PC-9 (cell line): ENCODE data around the gene CCDC167. TPM values are rescaled to one million over a fixed set of nuclear protein-coding genes. Genes with fewer than 3 reads are reported as not detected.

Source experiments
- BruUV-seq: library from RNA; stranded (reverse); fragments of 400-500 nt; replicated peaks from 2 replicates; lab custom pipeline; 2021; lab: Mats Ljungman, UMichigan
- CTCF ChIA-PET: fragments of 300-600 bp; sonication (Branson Sonifier 250); formaldehyde crosslinking; loops from one replicate; lab custom pipeline; 2022; ENCODE audit warnings: antibody characterized with exemption; lab: Charles Lee
- POLR2A ChIA-PET: fragments of 300-600 bp; sonication (Branson Sonifier 250); formaldehyde crosslinking; loops from one replicate; lab custom pipeline; 2022; ENCODE audit warnings: antibody characterized with exemption; ENCODE audit not compliant: unreplicated experiment; lab: Charles Lee
- DNase-seq, 2 experiments: peaks; one replicate each; pipeline versions ENCODE4 v3.0.0 to v3.0.0-alpha.2; 2015 to 2022; ENCODE audit warnings: mixed read lengths in 1 of 2
- H2AFZ ChIP-seq: fragments of 200-600 bp; sonication (generic); 2 replicates; pipeline ENCODE4 v1.8.1; 2017; ENCODE audit warnings: antibody characterized with exemption
- H3F3A ChIP-seq: fragments of 200-600 bp; sonication (generic); 2 replicates; pipeline ENCODE4 v1.8.1; 2017; ENCODE audit warnings: antibody characterized with exemption, mild to moderate bottlenecking, low read depth; ENCODE audit not compliant: insufficient read depth
- H3K27ac ChIP-seq: fragments of 200-600 bp; sonication (generic); 2 replicates; pipeline ENCODE4 v1.6.1; 2016; ENCODE audit warnings: mixed run types
- H3K27me3 ChIP-seq: fragments of 200-600 bp; sonication (generic); 2 replicates; pipeline ENCODE4 v1.6.1; 2016; ENCODE audit warnings: low read depth, mixed run types; ENCODE audit not compliant: insufficient read depth
- H3K36me3 ChIP-seq: fragments of 200-600 bp; sonication (generic); 2 replicates; pipeline ENCODE4 v1.6.1; 2016; ENCODE audit warnings: low read depth, mixed run types
- H3K4me1 ChIP-seq: fragments of 200-600 bp; sonication (generic); replicated peaks from 2 replicates; pipeline ENCODE4 v1.6.1; 2016; ENCODE audit warnings: mixed run types; ENCODE audit not compliant: insufficient read depth
- H3K4me2 ChIP-seq: fragments of 200-600 bp; sonication (generic); 2 replicates; pipeline ENCODE4 v1.6.1; 2017; ENCODE audit warnings: mixed run types
- H3K4me3 ChIP-seq: fragments of 200-600 bp; sonication (generic); 2 replicates; pipeline ENCODE4 v1.6.1; 2016; ENCODE audit warnings: mixed run types
- H3K79me2 ChIP-seq: fragments of 200-600 bp; sonication (generic); 2 replicates; pipeline ENCODE4 v1.6.1; 2017; ENCODE audit warnings: low read depth, mixed run types
- H3K9me2 ChIP-seq: fragments of 200-600 bp; sonication (generic); 2 replicates; pipeline ENCODE4 v1.8.1; 2017; ENCODE audit warnings: mild to moderate bottlenecking; ENCODE audit not compliant: insufficient read depth
- H3K9me3 ChIP-seq: fragments of 200-600 bp; sonication (generic); 2 replicates; pipeline ENCODE4 v1.8.1; 2016; ENCODE audit warnings: low read depth; ENCODE audit not compliant: insufficient read depth
- H4K20me1 ChIP-seq: fragments of 200-600 bp; sonication (generic); 2 replicates; pipeline ENCODE4 v1.8.1; 2017; ENCODE audit not compliant: insufficient read depth
- EZH2 ChIP-seq: fragments of 200-600 bp; sonication (generic); IDR thresholded peaks from 2 replicates; pipeline ENCODE4 v1.8.0; 2017; ENCODE audit warnings: antibody characterized with exemption, low read depth
- intact Hi-C: fragments of 100-400 bp; cut with micrococcal nuclease; formaldehyde crosslinking; loops from one replicate; pipeline ENCODE4 v1.10.0; 2022; ENCODE audit not compliant: unreplicated experiment
- total RNA-seq: library from RNA; stranded (reverse); gene quantifications from 2 replicates; pipeline ENCODE4 v1.2.3, GENCODE V29; 2021
- TF ChIP-seq, protein P1 (sequence below): fragments of 200-600 bp; sonication (generic); conservative IDR thresholded peaks from 2 replicates; pipeline ENCODE4 v1.6.1; 2017; ENCODE audit warnings: mixed run types, antibody characterized with exemption, mild to moderate bottlenecking, moderate library complexity

Gene CCDC167
- total RNA-seq, 1 experiment from 2014 or later: 29.4 TPM

DNA sequence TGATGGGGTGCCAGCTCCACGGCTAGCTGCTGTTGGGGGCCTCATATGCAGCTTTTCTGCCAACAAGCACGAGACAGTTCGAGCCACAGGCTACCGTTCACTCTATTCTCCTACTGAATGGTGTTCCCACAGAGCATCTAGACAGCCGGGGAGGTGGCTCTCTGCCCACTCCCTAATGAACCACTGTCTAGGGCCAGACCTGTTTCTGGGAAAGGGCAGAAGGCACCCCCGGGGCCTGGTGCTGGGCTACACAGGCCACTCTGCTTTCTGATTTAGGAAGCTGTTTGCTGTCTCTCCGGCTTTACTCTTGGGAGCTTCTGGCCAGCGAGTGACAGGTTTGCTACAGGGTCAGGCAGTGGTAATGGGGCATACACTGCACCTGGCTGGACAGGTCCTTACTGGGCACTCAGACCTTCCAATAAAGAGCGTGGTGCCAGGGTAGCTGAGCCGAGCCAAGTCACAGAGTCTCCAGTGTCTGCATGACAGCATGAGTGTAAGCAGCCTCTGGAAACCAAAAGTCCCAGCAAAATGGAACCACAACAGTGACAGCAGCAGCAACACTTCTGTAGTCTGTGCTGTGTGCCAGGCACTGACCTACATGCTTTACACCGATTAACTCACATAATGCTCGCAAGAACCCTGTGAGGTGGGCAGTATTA is 8.4 kb downstream of the CCDC167 start:
- no peaks in the 10 kb centered on the region for H4K20me1 ChIP-seq
- no peak overlapping the region for H3K27ac ChIP-seq

GRCh38 chr6:37490536-37491170 is 9.0 kb downstream of the CCDC167 start:
- no peaks in the 10 kb centered on the region for H3K36me3 ChIP-seq
- CTCF ChIA-PET: no interaction called here
- no peaks in the 10 kb centered on the region for H3K4me1 ChIP-seq
- no peak overlapping the region for H3K4me2 ChIP-seq
- BruUV-seq: no TSS peak
- POLR2A ChIA-PET: interaction anchor here (0.6 to 0.7 kb wide), 2 partner anchors 106 to 525 kb away, joined by 3 to 5 read pairs; no protein-coding TSS in a partner anchor
- DNase-seq: no peak
- no peaks in the 10 kb centered on the region for H3K9me3 ChIP-seq
- H3K27ac ChIP-seq: no peak overlapping the region
- H3K79me2 ChIP-seq: no peaks in the 10 kb centered on the region
- no peak overlapping the region for H3K4me3 ChIP-seq
- H3K27me3 ChIP-seq: no peaks in the 10 kb centered on the region
- H3F3A ChIP-seq: no peaks in the 10 kb centered on the region
- no peaks in the 10 kb centered on the region for H4K20me1 ChIP-seq
- intact Hi-C loops: no loop called here
- H2AFZ ChIP-seq: no peak overlapping the region
- no peaks in the 10 kb centered on the region for H3K9me2 ChIP-seq
- TF ChIP-seq, protein P1, sequence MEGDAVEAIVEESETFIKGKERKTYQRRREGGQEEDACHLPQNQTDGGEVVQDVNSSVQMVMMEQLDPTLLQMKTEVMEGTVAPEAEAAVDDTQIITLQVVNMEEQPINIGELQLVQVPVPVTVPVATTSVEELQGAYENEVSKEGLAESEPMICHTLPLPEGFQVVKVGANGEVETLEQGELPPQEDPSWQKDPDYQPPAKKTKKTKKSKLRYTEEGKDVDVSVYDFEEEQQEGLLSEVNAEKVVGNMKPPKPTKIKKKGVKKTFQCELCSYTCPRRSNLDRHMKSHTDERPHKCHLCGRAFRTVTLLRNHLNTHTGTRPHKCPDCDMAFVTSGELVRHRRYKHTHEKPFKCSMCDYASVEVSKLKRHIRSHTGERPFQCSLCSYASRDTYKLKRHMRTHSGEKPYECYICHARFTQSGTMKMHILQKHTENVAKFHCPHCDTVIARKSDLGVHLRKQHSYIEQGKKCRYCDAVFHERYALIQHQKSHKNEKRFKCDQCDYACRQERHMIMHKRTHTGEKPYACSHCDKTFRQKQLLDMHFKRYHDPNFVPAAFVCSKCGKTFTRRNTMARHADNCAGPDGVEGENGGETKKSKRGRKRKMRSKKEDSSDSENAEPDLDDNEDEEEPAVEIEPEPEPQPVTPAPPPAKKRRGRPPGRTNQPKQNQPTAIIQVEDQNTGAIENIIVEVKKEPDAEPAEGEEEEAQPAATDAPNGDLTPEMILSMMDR: no peak
- TF ChIP-seq EZH2: no peak

More for the DNA sequence above, 8.4 kb downstream of the CCDC167 start:
- intact Hi-C loops: no loop called here
- Histone ChIP-seq H3K4me1 (no peaks in the 10 kb centered on the region), H3K27me3 (no peaks in the 10 kb centered on the region), H3F3A (no peaks in the 10 kb centered on the region), H3K4me2 (no peak overlapping the region), H3K4me3 (no peak overlapping the region), H3K36me3 (no peaks in the 10 kb centered on the region), H2AFZ (no peak overlapping the region), H3K79me2 (no peaks in the 10 kb centered on the region), H3K9me3 (no peaks in the 10 kb centered on the region), H3K9me2 (no peaks in the 10 kb centered on the region)
- ChIA-PET CTCF (no interaction called here), POLR2A (interaction anchor here (0.7 kb wide), 1 partner anchor 651 kb away, joined by 4 read pairs; no protein-coding TSS in a partner anchor)
- TF ChIP-seq EZH2: no peak
- TF ChIP-seq, protein P1: no peak
- BruUV-seq: no TSS peak
- no peak for DNase-seq

- TF ChIP-seq, protein P1: no peak
- no peak for TF ChIP-seq EZH2
- H2AFZ ChIP-seq: no peak overlapping the region
- ChIA-PET POLR2A (interaction anchor here (0.6 kb wide), 2 partner anchors 526 to 1324 kb away, joined by 4 to 5 read pairs; no protein-coding TSS in a partner anchor), CTCF (no interaction called here)
- H3K79me2 ChIP-seq: no peaks in the 10 kb centered on the region
- intact Hi-C loops: loop anchor here (10.0 kb wide), 2 partner anchors 45 to 75 kb away; no protein-coding TSS in a partner anchor
- no peak overlapping the region for H3K4me2 ChIP-seq
- H4K20me1 ChIP-seq: no peaks in the 10 kb centered on the region
- H3K27ac ChIP-seq: no peak overlapping the region
- no peak for DNase-seq
- H3F3A ChIP-seq: no peaks in the 10 kb centered on the region
- no peaks in the 10 kb centered on the region for H3K4me1 ChIP-seq
- no TSS peak for BruUV-seq
- no peaks in the 10 kb centered on the region for H3K9me3 ChIP-seq
- H3K27me3 ChIP-seq: no peaks in the 10 kb centered on the region
- H3K36me3 ChIP-seq: no peaks in the 10 kb centered on the region
- no peak overlapping the region for H3K4me3 ChIP-seq
- no peaks in the 10 kb centered on the region for H3K9me2 ChIP-seq
Measured at GRCh38 chr6:37489697-37490336, 9.9 kb downstream of the CCDC167 start.
